ENCODE results near the gene POC5. TPM values are rescaled to one million over a fixed set of nuclear protein-coding genes. Genes with fewer than 3 reads are reported as not detected.
"Not testable (repeated sequence)": the region's sequence is repeated elsewhere in the genome, so short reads cannot be mapped to it uniquely, and the experiment has no call there.

The POC5 gene
- total RNA-seq, 1 experiment from 2014 or later = 35.0 TPM

DNA sequence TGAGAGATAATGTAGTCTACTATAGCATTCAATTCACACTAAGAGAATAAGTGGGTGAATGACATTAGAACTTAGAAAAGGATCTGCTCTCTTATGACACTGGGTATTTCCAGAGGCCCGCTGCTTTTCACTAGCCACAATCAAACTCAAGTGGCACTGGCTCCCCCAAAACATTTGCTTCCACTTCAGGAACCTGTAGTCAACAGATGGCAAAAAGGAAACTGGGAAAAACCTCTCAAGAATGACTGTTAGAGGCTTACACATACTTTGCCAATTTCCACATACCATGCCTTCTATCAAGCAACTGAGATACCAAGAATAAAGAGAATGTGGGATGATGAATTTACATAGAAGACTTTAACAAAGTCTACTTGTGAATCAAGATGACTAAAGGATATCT lies 11.2 kb downstream of the POC5 start:
- DNase-seq (ENCODE audit: low read depth) = no peak

DNA sequence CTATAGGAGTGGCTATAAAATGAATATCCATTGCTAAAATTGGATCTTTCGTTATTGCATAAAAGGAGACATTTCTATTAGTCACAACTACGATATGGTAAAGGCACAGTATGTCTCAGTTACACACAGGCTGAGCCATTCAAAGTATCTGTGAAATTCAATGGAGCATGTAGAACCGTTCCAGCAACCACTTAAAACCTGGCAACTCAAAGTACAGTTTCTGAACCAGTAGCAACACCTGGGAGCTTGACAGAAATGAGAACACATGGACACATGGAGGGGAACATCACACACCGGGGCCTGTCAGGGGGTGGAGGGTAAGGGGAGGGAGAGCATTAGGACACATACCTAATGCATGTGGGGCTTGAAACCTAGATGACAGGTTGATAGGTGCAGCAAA lies 15.4 kb downstream of the POC5 start:
- DNase-seq (ENCODE audit: low read depth) = no peak

DNA sequence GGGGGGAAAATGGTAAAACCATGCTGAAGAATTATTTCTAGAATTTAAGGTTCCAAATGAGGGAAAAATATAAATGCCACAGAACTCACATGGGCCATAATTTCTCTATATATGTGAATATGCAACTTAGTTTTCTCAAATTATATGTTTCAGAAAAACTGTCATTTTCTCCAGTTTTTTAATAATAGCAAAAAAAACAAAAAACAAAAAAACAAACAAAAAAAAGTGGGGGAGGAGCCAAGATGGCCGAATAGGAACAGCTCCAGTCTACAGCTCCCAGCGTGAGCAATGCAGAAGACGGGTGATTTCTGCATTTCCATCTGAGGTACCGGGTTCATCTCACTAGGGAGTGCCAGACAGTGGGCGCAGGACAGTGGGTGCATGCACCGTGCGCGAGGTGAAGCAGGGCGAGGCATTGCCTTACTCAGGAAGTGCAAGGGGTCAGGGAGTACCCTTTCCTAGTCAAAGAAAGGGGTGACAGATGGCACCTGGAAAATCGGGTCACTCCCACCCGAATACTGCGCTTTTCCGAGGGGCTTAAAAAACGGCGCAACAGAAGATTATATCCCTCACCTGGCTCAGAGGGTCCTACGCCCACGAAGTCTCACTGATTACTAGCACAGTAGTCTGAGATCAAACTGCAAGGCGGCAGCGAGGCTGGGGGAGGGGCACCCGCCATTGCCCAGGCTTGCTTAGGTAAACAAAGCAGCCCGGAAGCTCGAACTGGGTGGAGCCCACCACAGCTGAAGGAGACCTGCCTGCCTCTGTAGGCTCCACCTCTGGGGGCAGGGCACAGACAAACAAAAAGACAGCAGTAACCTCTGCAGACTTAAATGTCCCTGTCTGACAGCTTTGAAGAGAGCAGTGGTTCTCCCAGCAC lies 21.5 kb downstream of the POC5 start:
- not testable (repeated sequence) for DNase-seq (ENCODE audit: low read depth)

DNA sequence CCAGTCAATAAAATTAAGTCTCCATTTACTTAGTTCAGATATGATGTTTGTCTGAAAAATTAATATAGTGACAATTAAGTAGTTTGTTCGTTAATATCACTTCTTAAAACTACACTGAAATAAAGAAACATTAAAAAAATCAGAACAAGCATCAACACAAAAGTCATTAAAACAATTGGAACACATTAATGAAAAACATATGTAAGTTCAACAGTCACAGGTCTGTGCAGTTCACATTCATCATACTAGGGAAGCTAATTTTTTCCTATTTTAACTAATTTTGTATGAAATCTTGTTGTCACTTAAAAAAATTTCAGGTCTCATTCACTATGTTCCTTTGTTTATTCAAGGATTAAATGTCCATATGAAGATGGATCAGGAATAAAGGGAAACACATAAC lies 22.5 kb downstream of the POC5 start:
- DNase-seq (ENCODE audit: low read depth) = no peak

DNA sequence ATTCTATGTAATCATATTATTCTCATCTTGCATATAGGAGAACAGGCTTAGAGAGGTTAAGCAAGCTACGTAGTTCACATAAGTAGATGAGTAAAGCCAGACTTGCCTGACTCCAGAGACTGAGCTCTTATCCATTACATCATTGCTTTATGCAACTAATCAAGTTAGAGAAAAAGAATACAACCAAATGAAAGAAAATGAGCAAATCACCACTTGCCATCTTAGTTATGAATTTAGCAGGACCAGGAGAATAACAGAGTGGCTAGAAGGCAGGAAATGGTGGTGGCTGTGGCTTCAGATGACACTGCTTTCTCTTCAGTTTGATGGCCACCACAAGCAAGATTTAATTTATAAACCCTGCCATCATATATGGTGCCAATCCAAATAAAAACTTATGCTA lies 26.6 kb downstream of the POC5 start:
- no peak for DNase-seq (ENCODE audit: low read depth)

DNA sequence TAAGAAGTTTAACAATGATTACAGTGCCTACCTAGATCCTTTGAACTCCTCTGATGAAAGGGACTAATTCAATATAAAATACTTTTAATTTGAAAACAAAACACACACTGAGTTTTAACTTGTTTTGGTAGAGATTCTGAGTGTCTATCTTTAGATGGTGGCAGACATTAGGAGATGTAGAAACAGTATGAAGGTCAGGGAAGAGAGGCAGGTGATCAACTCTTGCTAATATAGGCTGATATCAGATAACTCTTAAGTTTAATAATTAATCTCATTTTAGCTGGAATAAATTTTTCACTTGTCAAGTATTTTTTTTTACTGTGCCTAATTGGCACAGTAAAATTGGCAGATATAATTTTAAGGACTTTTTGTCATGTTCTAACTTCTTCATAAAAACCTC lies 30.8 kb downstream of the POC5 start:
- no peak for DNase-seq (ENCODE audit: low read depth)

DNA sequence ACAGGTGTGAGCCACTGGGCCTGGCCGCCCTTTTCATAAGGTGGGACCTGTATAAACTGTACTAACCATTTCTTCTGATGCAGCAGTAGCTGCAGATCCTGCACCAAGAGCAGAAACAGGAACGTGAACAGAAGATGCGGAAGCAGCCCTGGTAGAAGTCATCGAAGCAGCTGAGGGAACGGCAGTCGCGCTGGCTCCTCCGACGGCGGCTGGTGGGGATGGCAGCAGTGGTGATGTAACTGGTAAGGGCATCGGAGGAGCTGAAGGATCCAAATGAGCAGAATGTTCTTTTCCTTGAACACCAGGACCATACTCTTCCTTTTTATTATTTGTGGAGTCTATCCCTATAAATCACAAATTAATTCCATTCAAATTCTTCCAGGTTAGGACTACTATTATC lies 32.1 kb downstream of the POC5 start:
- no peak for DNase-seq (ENCODE audit: low read depth)

DNA sequence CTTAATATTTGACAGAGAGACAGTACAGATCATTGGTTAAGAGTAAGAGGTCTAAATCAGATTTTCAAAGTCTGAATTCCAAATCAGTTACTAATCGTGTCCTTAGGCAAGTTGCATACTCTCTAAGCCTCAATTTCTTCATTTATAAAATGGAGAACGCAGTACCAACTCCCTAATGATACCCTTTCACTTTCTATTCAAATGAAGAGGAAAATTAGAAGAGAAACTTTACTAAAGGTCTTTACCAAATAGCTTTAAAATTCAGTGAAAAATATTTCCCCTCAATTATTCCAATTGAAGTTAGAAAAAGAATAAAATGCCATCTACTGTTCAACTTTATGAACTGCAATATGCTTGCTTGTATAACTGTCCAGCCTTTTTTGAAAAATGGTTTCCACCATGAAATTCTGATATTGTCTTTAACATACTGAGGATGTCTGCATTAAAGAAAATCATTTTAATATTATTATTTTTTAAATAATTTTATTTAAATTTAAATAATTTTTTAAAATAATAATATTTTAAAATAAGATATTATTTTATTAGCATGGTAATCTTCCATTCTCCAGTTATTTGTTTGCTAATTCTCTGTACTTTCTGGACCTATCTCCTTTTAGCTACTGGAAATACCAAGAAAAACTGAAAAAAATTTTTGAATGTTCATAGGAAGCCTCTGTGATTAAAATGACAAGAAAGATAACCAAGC lies 36.0 kb downstream of the POC5 start:
- DNase-seq (ENCODE audit: low read depth) = peak; percentile 44

DNA sequence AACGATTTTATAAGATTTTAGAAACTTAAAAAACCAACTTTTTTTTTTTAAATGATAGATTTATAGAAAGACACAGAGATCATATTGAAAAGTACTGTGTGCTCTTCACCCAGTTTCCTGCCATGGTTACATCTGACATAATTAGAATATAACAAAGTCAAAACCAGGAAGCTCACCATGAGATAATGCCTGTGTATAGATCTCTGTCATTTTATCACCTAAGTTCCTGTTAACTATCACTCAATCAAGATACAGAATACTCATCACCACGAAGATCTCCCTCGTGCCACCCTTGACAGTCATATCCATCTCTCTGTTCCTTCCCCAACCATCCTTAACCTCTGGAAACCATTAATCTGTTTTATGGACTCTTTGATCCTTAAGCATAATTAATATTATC lies 39.1 kb downstream of the POC5 start:
- no peak for DNase-seq (ENCODE audit: low read depth)

DNA sequence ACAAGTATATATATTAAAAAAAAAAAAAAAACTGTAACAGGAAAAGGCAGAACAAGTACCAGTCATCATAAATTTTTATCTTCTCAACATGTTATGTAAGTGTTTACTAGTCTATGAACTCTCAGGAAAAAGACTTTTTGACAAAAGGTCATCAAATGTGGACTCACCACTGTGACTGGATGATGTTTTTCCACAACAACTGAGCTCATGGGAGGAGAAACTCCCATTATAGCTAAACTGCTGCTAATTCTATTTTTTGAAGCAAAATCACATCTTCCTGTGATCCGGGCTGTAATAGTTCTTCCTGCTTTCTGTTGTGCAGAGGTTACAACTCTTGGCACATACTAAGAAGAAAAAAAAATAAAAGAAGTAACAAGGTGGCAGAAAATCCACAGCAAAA lies 39.6 kb downstream of the POC5 start:
- no peak for DNase-seq (ENCODE audit: low read depth)

DNA sequence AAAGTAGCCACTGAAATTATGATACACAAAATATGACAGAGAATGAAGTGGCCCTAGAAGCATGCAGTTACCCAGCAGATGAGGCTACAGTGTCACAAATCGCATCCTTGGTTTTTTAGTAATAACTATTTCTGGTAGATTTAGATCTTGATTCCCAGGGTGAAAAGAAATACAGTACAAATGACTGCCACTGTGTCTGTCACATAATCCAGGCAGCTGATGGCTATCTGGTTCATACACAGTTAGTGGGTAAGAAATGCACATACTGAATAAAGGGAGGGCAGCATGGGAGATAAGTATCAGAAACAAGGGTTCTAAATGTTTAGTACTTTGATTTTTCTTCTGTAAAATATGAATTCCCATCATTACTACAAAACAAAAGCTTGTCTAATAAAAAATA lies 41.5 kb downstream of the POC5 start:
- no peak for DNase-seq (ENCODE audit: low read depth)

DNA sequence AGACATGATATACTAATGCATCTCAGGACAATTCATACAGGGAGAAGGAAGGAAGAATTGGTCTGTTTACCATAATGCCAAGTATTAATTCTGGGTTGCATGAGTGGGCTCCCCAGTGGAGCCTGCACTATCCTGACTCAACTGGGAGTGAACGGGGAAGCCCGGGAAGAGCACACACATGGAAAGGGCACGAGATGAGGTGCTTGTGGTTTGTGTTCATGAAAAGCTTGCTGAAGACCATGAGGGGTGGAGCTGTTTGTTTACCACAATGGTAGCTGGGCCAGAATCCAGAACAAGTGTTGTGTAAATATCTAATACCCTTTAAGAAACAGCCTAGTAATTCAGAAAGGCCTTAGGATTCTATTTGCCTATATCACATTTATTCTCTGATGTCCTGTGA lies 44.6 kb downstream of the POC5 start:
- DNase-seq (ENCODE audit: low read depth) = no peak

DNA sequence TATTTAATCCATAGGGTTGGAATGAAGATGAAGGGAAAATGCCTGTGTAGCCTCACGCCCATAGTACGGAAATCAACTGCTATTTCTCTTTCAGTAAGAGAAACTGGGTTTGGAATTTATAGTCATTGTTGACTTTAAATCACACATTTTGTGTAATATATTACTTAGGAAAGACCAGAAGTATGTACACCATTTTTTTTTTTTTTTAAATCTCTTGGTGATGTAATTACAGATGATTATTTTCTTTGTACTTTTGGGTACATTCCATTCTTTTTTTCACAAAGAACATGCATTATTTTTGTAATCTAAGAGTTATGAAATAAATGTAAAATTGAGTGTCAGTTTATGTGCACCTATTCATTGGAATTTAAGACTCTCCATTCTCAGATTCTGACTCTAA lies 45.7 kb downstream of the POC5 start:
- DNase-seq (ENCODE audit: low read depth) = no peak

DNA sequence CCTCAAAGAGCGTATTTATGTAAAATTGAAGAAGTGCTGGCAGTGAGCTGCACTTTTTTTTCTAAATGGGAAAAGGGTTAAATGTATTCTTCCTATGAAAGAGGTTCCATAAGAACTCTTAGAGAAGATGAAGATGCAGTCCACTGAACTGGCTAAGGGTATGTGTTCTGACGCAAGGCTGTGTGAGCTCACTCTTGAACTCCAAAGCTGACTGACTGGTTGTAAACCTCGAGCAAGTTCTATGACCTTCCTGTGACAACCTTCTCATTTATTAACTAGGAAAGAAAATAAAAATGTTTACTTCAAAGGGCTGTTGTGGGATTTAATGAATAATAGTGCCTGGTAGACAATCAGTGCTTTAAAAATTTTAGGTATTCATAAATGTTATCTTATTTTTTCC lies 46.7 kb downstream of the POC5 start:
- no peak for DNase-seq (ENCODE audit: low read depth)

DNA sequence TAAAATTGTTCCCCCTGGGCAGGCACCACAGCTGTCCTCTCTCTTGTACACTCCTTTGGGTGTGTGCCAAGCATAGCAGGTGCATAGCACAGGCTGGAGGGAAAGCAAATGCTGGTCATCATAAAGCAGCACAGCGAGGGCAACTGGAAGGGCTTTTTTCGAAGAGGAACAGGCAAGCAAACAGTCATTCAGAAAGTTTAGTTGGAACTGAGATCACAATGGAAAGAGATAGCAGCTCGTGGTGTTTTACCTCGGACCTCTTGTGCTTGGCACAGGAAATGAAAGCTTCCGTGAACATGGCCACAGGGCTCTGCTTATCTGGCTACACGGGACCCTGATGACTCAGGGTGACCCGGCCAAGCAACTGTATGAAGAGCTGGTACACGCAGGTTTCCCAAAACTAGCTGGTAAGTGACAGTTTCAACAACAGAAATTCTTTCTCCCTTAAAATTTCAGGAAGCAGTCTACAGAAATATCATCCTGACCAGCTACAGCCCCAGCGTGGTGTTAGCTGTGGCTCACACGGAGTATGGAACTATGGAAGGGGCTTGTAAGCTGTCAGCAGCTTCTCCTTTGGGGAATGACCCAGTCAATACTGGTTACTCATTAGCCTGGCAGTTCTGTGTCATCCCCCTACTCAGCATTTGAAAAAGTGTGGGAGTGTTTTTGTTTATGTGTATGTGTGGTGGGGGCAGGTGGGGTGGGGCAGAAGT lies 48.1 kb downstream of the POC5 start:
- peak; percentile 68 for DNase-seq (ENCODE audit: low read depth)

DNA sequence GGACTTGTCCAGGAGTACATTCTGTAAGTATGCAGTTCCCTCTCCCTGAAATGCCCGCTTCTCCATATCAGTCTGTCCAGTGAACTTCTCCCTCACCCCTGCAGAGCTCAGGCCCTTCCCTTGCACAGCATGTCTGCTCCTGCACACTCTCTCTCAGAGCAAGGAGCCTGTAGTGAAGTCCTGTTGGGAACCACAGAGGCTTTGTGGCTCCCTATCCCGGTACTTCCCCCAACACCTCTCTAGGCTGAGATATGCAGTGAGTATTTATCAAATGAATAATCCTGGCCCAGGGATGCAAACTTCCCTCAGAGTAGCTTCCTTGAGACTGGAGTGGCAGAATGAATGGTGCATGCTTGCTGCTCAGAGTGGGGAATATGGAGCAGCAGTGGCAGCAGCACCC lies 48.8 kb downstream of the POC5 start:
- DNase-seq (ENCODE audit: low read depth) = no peak

DNA sequence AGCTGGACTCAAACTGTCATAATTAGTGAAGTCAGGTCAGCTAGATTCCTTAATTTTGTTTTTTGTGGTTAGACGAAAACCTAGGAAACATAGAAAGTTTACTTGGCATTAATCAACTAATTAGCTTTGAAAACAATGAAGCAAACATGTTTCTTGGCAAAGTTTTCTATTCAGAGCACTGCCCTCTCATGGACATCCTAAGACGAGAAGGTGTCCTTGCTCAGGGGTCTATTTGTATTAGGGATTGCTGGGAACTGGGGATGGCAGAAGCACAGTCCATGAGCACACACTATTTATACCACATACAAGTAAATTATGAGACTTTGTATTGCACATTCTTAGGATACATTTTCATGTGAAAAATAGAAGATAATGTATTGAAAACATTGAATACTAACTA lies 49.7 kb downstream of the POC5 start:
- no peak for DNase-seq (ENCODE audit: low read depth)

DNA sequence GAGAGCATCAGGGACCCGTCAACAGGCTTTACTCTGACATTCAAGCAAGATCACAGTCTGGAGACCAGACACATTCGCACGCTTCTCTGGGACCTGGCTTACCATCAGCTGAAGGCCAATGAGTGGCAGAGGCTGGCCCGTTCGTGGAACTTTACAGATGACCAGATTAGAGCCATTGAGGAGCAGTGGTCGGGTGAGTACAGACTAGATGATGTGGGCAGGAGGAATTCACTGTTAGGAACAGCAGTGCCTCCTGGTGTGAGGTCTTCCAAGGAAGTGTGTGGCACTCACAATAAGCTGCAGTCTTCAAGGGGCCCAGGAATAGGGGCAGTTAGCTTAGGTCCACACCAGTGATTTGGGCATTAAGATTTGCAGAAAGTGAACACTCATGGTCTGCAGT lies 50.4 kb downstream of the POC5 start:
- no peak for DNase-seq (ENCODE audit: low read depth)

DNA sequence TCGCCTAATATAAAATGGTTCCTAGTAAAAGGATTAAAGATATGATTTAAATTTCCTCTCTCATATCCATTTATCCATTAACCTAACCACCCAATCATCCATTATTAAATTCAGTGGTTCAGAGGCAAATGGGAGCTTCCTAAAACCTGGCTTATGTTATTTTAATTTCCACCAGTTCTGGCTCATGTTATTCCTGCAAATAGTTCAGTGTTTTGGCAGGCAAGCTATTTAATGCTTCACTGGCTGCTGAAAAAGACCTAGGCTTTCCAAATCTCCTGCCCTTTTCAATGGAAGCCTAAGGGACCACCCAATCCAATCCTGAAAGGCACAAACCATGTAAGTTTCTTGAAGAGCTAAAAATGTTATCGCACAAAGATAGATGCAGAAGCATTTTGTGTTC lies 52.3 kb downstream of the POC5 start:
- no peak for DNase-seq (ENCODE audit: low read depth)

DNA sequence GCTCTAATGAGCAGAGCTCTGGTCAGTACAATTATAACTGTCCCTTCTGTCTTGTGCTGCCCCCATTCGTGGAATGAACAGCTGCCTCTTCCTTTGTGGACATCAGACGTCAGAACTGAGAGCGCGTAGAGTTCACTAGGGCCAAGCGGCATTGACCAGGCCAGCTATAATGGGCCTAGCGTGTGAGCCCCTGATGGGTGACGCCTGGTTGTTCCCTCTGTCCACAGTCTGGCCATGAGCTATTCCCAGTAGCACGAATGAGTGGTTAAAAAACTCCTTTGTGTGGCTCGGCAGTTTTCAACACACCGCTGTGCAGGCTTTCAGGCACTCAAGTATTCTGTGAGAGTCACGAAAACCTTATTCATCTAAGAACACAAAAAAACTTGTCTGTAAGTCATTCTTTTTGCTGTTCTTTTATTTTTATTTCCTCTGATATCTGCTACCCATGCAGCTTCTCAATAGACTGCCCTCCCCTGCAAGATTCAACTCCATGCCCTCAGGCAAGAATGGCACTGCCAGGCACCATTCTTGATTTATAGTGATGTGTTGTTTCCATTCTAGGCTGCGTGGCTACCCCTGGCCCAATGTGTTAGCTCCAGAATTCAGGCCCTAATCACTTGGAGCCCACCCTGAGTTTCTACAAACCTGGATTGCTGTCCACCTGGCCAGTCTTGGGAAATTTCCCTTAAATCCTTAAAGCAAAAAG lies 53.5 kb downstream of the POC5 start:
- DNase-seq (ENCODE audit: low read depth) = peak; percentile 63

DNA sequence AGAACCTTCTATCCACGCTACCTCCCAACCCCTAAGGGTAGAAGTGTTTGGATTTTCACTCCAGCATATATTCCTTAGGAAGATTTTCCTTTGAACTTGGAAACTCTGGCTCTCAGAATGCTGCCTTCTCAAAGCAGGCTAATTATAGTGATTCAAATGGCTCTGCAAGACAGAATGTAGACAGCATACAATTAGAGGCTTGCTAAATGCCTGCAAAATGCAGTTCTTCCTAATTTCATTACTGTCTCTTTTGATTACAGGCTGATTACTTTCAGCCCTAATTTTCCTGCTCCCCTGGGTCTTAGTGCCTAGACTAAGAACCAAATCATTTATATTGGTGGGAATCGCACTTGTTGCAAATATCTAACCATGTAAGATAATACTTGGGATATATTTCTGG lies 55.2 kb downstream of the POC5 start:
- no peak for DNase-seq (ENCODE audit: low read depth)

All from RPMI7951 (cell line).